ENCODE data around the gene STBD1.

Gene STBD1

DNA sequence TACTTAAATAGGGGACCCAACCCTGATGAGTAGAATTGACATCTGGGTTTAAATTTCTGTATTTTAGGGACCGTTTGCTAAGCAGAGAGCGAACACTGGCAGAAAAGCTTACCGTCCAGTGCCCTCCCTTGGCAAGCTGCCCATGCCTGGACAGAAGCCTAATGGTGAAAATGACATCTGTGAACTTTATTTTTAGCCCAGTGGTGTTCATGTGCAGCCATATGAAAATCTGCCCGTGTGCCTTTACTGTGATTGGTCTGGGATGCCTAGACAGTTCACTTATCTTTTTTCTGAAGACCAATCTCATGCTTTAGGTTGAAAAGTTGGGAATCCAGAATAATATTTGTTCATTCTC is 1.1 kb downstream of the STBD1 start:
- Histone ChIP-seq H3K4me1 (ENCODE audit: insufficient read depth, low read length, poor library complexity, severe bottlenecking) (peaks cover 60% of the 10 kb centered on the region), H3K36me3 (ENCODE audit: insufficient read depth, low read length) (no peaks in the 10 kb centered on the region), H3K27me3 (ENCODE audit: insufficient read depth, low read length, poor library complexity, severe bottlenecking) (no peaks in the 10 kb centered on the region), H2AFZ (ENCODE audit: low read length) (no peak overlapping the region), H4K20me1 (ENCODE audit: insufficient read depth, low read length, poor library complexity, severe bottlenecking) (peaks cover 7% of the 10 kb centered on the region), H3K9ac (ENCODE audit: low read depth, low read length, poor library complexity, severe bottlenecking) (peak overlapping the region; percentile 90), H3F3A (ENCODE audit: low read depth) (no peaks in the 10 kb centered on the region), H3K4me3 (ENCODE audit: low read length, poor library complexity, severe bottlenecking) (peak overlapping the region; percentile 97), H3K79me2 (ENCODE audit: insufficient read depth, low read length) (peaks cover 55% of the 10 kb centered on the region), H3K9me3 (ENCODE audit: insufficient read depth, low read depth, low read length) (no peaks in the 10 kb centered on the region), H3K4me2 (ENCODE audit: low read depth, low read length, poor library complexity, severe bottlenecking) (peak overlapping the region; percentile 86), H3K9me2 (replicated peaks; ENCODE audit: low read depth, low read length) (no peaks in the 10 kb centered on the region)
- TF ChIP-seq EZH2phosphoT487 (IDR thresholded peaks at IDR 0.05; ENCODE audit: borderline replicate concordance) = no peak
- TF ChIP-seq, protein P1, sequence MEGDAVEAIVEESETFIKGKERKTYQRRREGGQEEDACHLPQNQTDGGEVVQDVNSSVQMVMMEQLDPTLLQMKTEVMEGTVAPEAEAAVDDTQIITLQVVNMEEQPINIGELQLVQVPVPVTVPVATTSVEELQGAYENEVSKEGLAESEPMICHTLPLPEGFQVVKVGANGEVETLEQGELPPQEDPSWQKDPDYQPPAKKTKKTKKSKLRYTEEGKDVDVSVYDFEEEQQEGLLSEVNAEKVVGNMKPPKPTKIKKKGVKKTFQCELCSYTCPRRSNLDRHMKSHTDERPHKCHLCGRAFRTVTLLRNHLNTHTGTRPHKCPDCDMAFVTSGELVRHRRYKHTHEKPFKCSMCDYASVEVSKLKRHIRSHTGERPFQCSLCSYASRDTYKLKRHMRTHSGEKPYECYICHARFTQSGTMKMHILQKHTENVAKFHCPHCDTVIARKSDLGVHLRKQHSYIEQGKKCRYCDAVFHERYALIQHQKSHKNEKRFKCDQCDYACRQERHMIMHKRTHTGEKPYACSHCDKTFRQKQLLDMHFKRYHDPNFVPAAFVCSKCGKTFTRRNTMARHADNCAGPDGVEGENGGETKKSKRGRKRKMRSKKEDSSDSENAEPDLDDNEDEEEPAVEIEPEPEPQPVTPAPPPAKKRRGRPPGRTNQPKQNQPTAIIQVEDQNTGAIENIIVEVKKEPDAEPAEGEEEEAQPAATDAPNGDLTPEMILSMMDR (conservative IDR thresholded peaks at IDR 0.05; ENCODE audit: low read length) = no peak

DNA sequence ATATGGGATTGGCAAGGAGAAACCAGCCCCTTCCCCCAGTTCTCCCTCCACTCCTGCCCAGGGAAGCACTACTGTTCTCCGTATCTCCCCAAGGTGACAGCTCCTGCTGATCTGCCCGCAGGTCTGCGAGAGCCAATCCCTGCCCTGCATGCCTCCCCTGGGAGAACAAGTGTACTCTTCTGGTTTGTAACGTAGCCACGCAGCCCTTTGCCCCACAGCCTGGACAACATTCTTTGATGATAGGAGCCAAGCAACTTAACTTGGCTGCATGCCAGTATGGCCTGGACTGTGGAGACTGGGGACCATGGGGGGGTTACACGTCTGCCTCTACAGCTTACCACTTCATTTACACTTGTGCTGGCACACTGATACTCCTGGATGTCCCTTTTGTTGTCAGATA is 2.0 kb downstream of the STBD1 start:
- Histone ChIP-seq H2AFZ (ENCODE audit: low read length) (no peak overlapping the region), H3F3A (ENCODE audit: low read depth) (no peaks in the 10 kb centered on the region), H4K20me1 (ENCODE audit: insufficient read depth, low read length, poor library complexity, severe bottlenecking) (peaks cover 7% of the 10 kb centered on the region), H3K4me1 (ENCODE audit: insufficient read depth, low read length, poor library complexity, severe bottlenecking) (peaks cover 53% of the 10 kb centered on the region), H3K4me2 (ENCODE audit: low read depth, low read length, poor library complexity, severe bottlenecking) (peak overlapping the region; percentile 86), H3K9me2 (replicated peaks; ENCODE audit: low read depth, low read length) (no peaks in the 10 kb centered on the region), H3K4me3 (ENCODE audit: low read length, poor library complexity, severe bottlenecking) (peak overlapping the region; percentile 97), H3K9ac (ENCODE audit: low read depth, low read length, poor library complexity, severe bottlenecking) (no peak overlapping the region), H3K9me3 (ENCODE audit: insufficient read depth, low read depth, low read length) (no peaks in the 10 kb centered on the region), H3K27me3 (ENCODE audit: insufficient read depth, low read length, poor library complexity, severe bottlenecking) (no peaks in the 10 kb centered on the region), H3K79me2 (ENCODE audit: insufficient read depth, low read length) (peaks cover 52% of the 10 kb centered on the region), H3K36me3 (ENCODE audit: insufficient read depth, low read length) (no peaks in the 10 kb centered on the region)
- TF ChIP-seq EZH2phosphoT487 (IDR thresholded peaks at IDR 0.05; ENCODE audit: borderline replicate concordance) = no peak
- TF ChIP-seq, protein P1 (conservative IDR thresholded peaks at IDR 0.05; ENCODE audit: low read length) = no peak

DNA sequence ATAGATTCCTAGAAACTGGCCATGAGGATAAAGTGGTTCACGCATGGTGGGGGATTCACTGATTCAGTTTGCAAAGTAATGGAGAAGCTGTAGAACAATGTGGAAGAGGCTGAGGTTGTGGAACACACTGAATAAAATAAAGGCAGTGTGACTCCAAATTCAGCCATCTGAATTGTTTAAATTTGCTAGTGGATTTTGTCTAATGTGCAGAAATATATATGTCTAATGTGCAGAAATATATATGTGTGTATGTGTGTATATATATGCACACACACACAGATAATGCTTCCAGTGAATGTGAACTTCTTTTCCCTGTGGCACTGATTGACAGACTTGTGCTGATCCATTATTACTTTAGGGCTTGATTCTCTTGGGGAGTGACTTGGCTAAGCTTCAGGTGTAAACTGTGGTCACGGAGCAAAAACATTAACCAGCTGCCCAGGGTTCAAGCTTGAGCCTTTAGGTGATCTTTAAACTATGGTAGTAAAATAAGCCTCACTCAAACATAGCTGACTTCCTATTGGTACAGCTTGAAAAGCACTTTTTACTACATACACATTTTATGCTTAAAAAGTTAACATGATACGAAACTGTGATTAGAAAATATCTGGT is 3.5 kb downstream of the STBD1 start:
- no peak for TF ChIP-seq EZH2phosphoT487 (IDR thresholded peaks at IDR 0.05; ENCODE audit: borderline replicate concordance)
- TF ChIP-seq, protein P1 (conservative IDR thresholded peaks at IDR 0.05; ENCODE audit: low read length) = no peak
- no peaks in the 10 kb centered on the region for H3K9me3 ChIP-seq (ENCODE audit: insufficient read depth, low read depth, low read length)
- H3K36me3 ChIP-seq (ENCODE audit: insufficient read depth, low read length) = no peaks in the 10 kb centered on the region
- H3K4me2 ChIP-seq (ENCODE audit: low read depth, low read length, poor library complexity, severe bottlenecking) = no peak overlapping the region
- no peaks in the 10 kb centered on the region for H3F3A ChIP-seq (ENCODE audit: low read depth)
- peaks cover 41% of the 10 kb centered on the region for H3K79me2 ChIP-seq (ENCODE audit: insufficient read depth, low read length)
- H3K27me3 ChIP-seq (ENCODE audit: insufficient read depth, low read length, poor library complexity, severe bottlenecking) = no peaks in the 10 kb centered on the region
- H3K4me3 ChIP-seq (ENCODE audit: low read length, poor library complexity, severe bottlenecking) = no peak overlapping the region
- no peak overlapping the region for H2AFZ ChIP-seq (ENCODE audit: low read length)
- no peak overlapping the region for H3K9ac ChIP-seq (ENCODE audit: low read depth, low read length, poor library complexity, severe bottlenecking)
- peaks cover 38% of the 10 kb centered on the region for H3K4me1 ChIP-seq (ENCODE audit: insufficient read depth, low read length, poor library complexity, severe bottlenecking)
- peaks cover 7% of the 10 kb centered on the region for H4K20me1 ChIP-seq (ENCODE audit: insufficient read depth, low read length, poor library complexity, severe bottlenecking)
- H3K9me2 ChIP-seq (replicated peaks; ENCODE audit: low read depth, low read length) = no peaks in the 10 kb centered on the region
